HEK293T (cell line): ENCODE data around the gene CCK.
A peak's percentile ranks its signal among the peaks of the same experiment; 100 is the strongest.

Experiments used
- ARNT ChIP-seq: fragments of 450-650 bp; IDR thresholded peaks from 2 replicates; pipeline ENCODE4 v1.6.1; 2017; ENCODE audit warnings: mild to moderate bottlenecking
- BHLHE40 ChIP-seq: fragments of 450-650 bp; IDR thresholded peaks from 2 replicates; pipeline ENCODE4 v1.6.1; 2016; ENCODE audit warnings: mild to moderate bottlenecking, moderate library complexity, borderline replicate concordance
- CTBP1 ChIP-seq: fragments of 450-650 bp; IDR thresholded peaks from 2 replicates; pipeline ENCODE4 v1.6.1; 2016; ENCODE audit warnings: borderline replicate concordance
- ELF4 ChIP-seq: fragments of 450-650 bp; IDR thresholded peaks from 2 replicates; pipeline ENCODE4 v1.6.1; 2017; ENCODE audit warnings: antibody characterized with exemption
- FOXA1 ChIP-seq: fragments of 450-650 bp; IDR thresholded peaks from 2 replicates; pipeline ENCODE4 v1.6.1; 2016; ENCODE audit warnings: mild to moderate bottlenecking
- FOXK2 ChIP-seq: fragments of 450-650 bp; IDR thresholded peaks from 2 replicates; pipeline ENCODE4 v1.6.1; 2016; ENCODE audit warnings: mild to moderate bottlenecking
- FOXM1 ChIP-seq: fragments of 450-650 bp; IDR thresholded peaks from 2 replicates; pipeline ENCODE4 v1.6.1; 2017; ENCODE audit warnings: mild to moderate bottlenecking, borderline replicate concordance
- HDGF ChIP-seq: fragments of 450-650 bp; IDR thresholded peaks from 2 replicates; pipeline ENCODE4 v1.6.1; 2017; ENCODE audit warnings: antibody characterized with exemption, borderline replicate concordance
- LEF1 ChIP-seq: fragments of 450-650 bp; IDR thresholded peaks from 2 replicates; pipeline ENCODE4 v1.6.1; 2017; ENCODE audit warnings: mild to moderate bottlenecking, borderline replicate concordance
- SP1 ChIP-seq: fragments of 450-650 bp; IDR thresholded peaks from 2 replicates; pipeline ENCODE4 v1.6.1; 2017
- SUZ12 ChIP-seq: fragments of 450-650 bp; IDR thresholded peaks from 2 replicates; pipeline ENCODE4 v1.6.1; 2016; ENCODE audit warnings: mild to moderate bottlenecking
- TARDBP ChIP-seq: fragments of 450-650 bp; IDR thresholded peaks from 2 replicates; pipeline ENCODE4 v1.6.1; 2016
- ZNF384 ChIP-seq: fragments of 450-650 bp; IDR thresholded peaks from 2 replicates; pipeline ENCODE4 v1.6.1; 2016
- TF ChIP-seq, protein P1 (sequence below): fragments of 450-650 bp; IDR thresholded peaks from 2 replicates; pipeline ENCODE4 v1.6.1; 2016

DNA sequence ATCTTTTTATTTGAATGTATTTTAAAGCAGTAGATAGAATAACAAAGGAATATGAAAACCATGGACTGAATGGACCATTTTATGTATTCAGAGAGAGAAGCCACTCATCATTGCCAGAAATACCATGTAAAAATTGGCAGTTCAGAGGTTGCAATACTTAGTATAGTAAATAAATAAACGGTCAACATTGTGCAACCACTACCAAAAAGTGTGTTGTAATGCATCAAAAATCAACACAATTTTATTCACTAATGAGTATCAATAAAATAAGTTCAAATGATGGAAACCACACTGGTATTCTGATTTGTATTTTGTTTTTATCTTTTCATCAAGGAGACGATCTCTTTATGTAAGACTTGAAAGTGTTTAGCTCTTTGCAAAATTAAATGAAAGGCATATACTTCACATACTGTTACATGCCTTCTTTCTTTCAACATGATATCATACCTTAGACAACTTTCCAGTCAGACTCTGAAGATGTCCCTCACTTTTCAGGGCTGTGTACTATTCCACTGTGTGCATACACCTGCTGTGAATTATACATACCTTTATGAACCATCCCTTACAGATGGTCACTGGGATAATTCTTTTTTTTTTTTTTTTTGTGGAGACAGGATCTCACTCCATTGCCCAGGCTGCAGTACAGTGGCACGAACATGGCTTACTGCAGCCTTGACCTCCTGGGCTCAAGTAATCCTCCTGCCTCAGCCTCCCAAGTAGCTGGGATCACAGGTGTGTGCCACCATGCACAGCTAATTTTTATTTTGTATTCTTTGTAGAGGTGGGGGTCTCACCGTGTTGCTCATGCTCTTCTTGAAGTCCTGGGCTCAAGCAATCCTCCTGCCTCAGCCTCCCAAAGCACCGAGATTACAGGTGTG, 40.3 kb downstream of the CCK start:
- TF ChIP-seq BHLHE40 (no peak), FOXK2 (no peak), ZNF384 (peak; percentile 41; the same call in 1 of the 2 replicates), ARNT (no peak), ELF4 (no peak), SP1 (no peak), FOXA1 (no peak), SUZ12 (no peak), LEF1 (no peak), FOXM1 (no peak), TARDBP (no peak), HDGF (no peak), CTBP1 (no peak)
- TF ChIP-seq, protein P1, sequence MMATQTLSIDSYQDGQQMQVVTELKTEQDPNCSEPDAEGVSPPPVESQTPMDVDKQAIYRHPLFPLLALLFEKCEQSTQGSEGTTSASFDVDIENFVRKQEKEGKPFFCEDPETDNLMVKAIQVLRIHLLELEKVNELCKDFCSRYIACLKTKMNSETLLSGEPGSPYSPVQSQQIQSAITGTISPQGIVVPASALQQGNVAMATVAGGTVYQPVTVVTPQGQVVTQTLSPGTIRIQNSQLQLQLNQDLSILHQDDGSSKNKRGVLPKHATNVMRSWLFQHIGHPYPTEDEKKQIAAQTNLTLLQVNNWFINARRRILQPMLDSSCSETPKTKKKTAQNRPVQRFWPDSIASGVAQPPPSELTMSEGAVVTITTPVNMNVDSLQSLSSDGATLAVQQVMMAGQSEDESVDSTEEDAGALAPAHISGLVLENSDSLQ, result no peak
